Uterine smooth muscle cell (primary cell): ENCODE data around the gene PRX. TPM values are rescaled to one million over a fixed set of nuclear protein-coding genes. Genes with fewer than 3 reads are reported as not detected.

Experiments
- total RNA-seq: library from RNA; depleted of rRNA; stranded (reverse); fragments of >200 nt; gene quantifications from 2 replicates; pipeline ENCODE4 v1.2.3, GENCODE V29; 2014

PRX gene
- 1.4 and 3.9 TPM in 2 replicates for total RNA-seq

GRCh38 chr19:40413291-40413845 lies at the start of gene PRX:
TSS of gene PRX (minus strand) at chr19:40413378. CDS start at chr19:40407932, 5,446 bp downstream.

DNA sequence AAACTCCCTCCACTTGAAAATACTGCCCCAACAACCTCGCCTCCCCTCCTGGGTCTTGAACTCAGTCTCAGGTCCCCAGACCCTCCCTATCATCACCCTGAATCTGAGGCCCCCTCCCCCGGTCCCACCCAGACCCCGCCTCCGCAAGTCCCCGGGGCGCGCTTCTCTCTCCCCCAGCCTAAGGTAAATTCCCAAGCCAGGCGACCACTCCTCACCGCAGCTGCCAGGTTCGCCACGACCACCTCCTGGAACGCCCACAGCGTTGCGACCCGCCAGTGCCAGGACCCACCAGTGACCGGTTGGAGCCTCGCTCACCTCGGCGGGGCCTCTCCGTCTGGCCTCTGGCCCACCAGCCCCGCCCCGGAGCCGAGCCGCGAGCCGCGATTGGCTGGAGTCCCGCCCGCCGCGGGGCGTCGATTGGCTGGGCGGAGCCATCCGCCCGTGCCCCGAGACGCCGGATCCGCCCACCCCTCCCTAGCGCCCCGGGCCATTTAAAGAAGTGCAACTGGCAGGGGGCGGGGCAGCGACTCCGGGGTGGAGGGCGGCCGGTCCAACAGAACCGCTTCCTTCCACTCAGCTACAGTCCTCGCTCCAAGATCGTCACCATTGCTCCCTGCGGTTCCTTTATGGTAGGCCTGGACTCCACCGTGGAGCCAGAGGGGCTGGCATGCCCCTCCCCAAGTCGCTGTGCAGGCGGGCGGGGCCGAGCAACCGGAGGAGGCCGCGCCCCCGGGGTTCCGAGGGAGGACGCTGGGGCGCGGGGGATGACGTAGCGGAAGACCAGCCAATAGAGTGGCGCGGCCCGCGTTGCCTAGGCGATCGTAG lies 31.0 kb upstream of the PRX start, which contains the start of gene SERTAD3:
TSS of gene SERTAD3 (minus strand) at position 336 of the 825 bp plus-strand sequence. CDS start 2,255 bp downstream, outside the sequence.

GRCh38 chr19:40425450-40426287 lies 12.5 kb upstream of the PRX start, which contains the start of gene SERTAD1:
TSS of gene SERTAD1 (minus strand) at chr19:40425992. CDS start at chr19:40423546, 2,446 bp downstream.

DNA sequence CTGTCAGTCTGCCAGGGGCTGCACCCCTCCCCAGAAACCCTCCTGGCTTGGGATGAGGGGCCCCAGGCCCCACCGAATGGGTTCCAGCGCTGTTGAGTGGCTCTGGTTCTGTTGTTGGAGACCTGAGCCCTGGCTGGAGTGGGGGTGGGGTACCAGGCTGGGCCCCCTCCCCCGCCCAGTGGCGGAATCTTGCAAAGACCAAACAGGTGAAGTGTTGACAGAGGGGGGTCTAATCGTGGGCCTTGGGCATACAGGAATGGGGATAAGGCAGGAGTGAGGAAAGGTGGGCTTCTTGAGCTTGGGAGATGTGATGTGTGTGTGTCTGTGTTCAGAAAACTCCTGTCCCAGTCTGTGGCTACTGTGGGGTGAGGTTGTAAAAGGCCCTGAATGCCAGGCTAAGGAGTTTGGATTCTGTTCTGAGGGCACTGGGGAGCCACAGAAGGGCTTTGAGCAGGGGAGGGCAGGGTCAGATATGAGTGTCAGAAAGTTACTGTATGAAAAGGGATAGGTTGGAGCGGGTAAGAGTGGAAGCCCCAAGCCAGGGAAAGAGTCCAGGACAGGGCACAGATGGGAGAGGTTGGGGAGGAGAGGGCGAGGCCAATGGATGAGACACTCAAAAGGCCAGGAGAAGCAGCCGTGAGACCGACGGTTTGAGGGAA lies 23.0 kb downstream of the PRX start, which contains the start of gene HIPK4:
TSS of gene HIPK4 (minus strand) at position 98 of the 659 bp plus-strand sequence. CDS start 279 bp downstream, outside the sequence.

DNA sequence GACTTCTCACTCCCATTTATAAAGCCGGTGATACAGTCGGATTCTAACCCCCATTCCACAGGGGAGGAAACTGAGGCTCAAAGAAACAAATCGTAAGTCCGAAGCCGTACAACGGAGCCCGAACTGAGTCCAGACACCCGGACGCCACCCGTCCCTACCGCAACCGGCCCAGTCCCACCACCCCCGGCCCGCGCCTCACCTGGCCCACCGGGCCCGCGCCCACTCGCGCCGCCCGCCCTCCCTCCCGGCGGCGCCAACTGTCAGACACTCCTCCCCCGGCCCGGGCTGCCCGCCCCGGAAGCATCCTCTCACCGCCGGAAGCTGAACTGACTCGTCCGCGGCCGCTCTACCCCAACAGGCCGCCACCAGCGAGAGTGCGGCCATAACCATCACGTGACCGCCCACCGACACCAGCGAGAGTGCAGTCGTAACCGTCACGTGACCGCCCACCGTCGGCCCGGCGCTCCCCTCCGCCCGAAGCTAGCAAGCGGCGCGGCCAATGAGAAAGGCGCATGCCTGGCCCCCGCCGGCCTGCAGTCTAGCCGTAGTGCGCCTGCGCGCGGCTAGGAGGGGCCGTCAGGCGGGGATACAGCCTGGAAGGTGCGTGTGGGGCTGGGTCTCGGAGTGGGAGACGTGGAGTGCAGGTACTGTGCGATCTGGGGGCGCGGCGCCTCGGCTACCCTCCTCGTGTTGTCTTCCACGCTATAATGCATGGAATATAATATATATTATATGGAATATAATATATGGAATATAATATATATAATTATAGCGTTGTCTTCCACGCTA lies 64.9 kb downstream of the PRX start, which contains the start of the genes C19orf47 and PLD3:
TSS of gene C19orf47 (minus strand) at position 273 of the 789 bp plus-strand sequence. CDS start 6,540 bp downstream, outside the sequence.
TSS of gene PLD3 (plus strand) at position 571 of the 789 bp plus-strand sequence. CDS start 17,789 bp downstream, outside the sequence.

Other genes with a start within 250 kb of the PRX start
- 8.4 and 12.7 TPM in 2 replicates for gene MAP3K10, start 222.0 kb downstream of the PRX start, total RNA-seq
- not detected in 2 replicates for gene TTC9B, start 195.0 kb downstream of the PRX start, total RNA-seq
- 0.12 and 0.22 TPM in 2 replicates for gene CCNP, start 186.7 kb downstream of the PRX start, total RNA-seq
- gene AKT2, start 128.0 kb downstream of the PRX start, total RNA-seq: 104 and 105 TPM in 2 replicates
- 5.5 and 8.0 TPM in 2 replicates for gene C19orf47, start 65.0 kb downstream of the PRX start, total RNA-seq
- gene PLD3, start 64.7 kb downstream of the PRX start, total RNA-seq: 127 and 267 TPM in 2 replicates
- 0.33 TPM in 1 of 2 replicates, not detected in the other for gene HIPK4, start 23.2 kb downstream of the PRX start, total RNA-seq
- 21.4 and 23.4 TPM in 2 replicates for gene SERTAD1, start 12.6 kb upstream of the PRX start, total RNA-seq
- 19.6 and 26.1 TPM in 2 replicates for gene SERTAD3, start 31.0 kb upstream of the PRX start, total RNA-seq
- 106 and 138 TPM in 2 replicates for gene BLVRB, start 52.4 kb upstream of the PRX start, total RNA-seq
- 4.4 and 7.4 TPM in 2 replicates for gene SPTBN4, start 53.6 kb upstream of the PRX start, total RNA-seq
- gene SHKBP1, start 163.5 kb upstream of the PRX start, total RNA-seq: 32.9 and 34.4 TPM in 2 replicates
- gene LTBP4, start 188.0 kb upstream of the PRX start, total RNA-seq: 25.6 and 38.9 TPM in 2 replicates